ENCODE data around the gene TRAF2.

DNA sequence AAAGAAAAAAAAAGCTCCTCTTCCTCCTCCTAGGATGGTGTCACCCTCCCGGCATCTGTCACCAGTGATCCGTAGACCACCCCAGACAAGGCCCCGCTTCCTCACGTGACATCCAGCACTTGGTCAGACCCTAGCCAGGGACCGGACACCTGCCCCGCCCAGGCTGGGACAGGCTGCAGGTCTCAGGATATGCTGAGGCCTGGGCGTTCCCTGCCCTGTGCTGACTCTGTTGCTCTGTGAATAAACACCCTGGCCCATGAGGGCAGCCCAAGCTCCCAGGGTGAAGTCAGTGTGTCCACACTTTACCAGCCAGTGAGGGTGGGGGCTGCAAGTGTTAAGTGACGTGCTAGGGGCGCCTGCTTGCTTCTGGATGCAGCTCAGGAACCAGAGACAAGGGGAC lies 25.8 kb upstream of the TRAF2 start:
- TF ChIP-seq, protein P1, sequence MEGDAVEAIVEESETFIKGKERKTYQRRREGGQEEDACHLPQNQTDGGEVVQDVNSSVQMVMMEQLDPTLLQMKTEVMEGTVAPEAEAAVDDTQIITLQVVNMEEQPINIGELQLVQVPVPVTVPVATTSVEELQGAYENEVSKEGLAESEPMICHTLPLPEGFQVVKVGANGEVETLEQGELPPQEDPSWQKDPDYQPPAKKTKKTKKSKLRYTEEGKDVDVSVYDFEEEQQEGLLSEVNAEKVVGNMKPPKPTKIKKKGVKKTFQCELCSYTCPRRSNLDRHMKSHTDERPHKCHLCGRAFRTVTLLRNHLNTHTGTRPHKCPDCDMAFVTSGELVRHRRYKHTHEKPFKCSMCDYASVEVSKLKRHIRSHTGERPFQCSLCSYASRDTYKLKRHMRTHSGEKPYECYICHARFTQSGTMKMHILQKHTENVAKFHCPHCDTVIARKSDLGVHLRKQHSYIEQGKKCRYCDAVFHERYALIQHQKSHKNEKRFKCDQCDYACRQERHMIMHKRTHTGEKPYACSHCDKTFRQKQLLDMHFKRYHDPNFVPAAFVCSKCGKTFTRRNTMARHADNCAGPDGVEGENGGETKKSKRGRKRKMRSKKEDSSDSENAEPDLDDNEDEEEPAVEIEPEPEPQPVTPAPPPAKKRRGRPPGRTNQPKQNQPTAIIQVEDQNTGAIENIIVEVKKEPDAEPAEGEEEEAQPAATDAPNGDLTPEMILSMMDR (IDR thresholded peaks at IDR 0.05) = no peak
- TF ChIP-seq POLR2A (IDR thresholded peaks at IDR 0.05) (no peak), POLR2AphosphoS5 (IDR thresholded peaks at IDR 0.05) (no peak)
